B cell (primary cell): ENCODE data around the gene SYN1. TPM values are rescaled to one million over a fixed set of nuclear protein-coding genes. Genes with fewer than 3 reads are reported as not detected.

Experiments
- ATAC-seq: fragments of 200-7000 bp; cut with Tn5 transposase; one replicate; pipeline ENCODE4 v1.10.0; 2021; ENCODE audit warnings: low read depth, mild to moderate bottlenecking, moderate number of reproducible peaks, moderate library complexity
- CTCF ChIA-PET: fragments of 350-600 bp; sonication (Branson Sonifier 250); formaldehyde crosslinking; loops from one replicate; lab custom pipeline; 2021; ENCODE audit warnings: antibody characterized with exemption, inconsistent platforms; lab: Charles Lee
- POLR2A ChIA-PET: fragments of 350-600 bp; sonication (Branson Sonifier 250); formaldehyde crosslinking; loops from one replicate; lab custom pipeline; 2021; ENCODE audit warnings: antibody characterized with exemption; lab: Charles Lee
- DNase-seq: peaks from one replicate; pipeline ENCODE4 v3.0.0; 2013
- H2AFZ ChIP-seq: 2 replicates; pipeline ENCODE4 v1.6.1; 2012; ENCODE audit warnings: mild to moderate bottlenecking, low read depth, low read length; ENCODE audit not compliant: insufficient read depth, poor library complexity, severe bottlenecking
- H3K27ac ChIP-seq, 2 donors: 1 replicate in 1 of 2; 2 replicates in 1 of 2; pipeline ENCODE4 v1.5.1; 2012 to 2013; ENCODE audit warnings: low read length in 2 of 2, mild to moderate bottlenecking in 2 of 2, moderate library complexity in 1 of 2
- H3K27me3 ChIP-seq, 4 experiments: fragments of 200-600 bp in 1 of 4; sonication (generic) in 1 of 4; replicated peaks in 1 of 4; 1 replicate in 2 of 4; 2 replicates in 2 of 4; pipeline versions ENCODE4 v1.6.1 to v1.7.0; 2013 to 2016; ENCODE audit warnings: low read length in 3 of 4, mild to moderate bottlenecking in 2 of 4, mixed read lengths in 1 of 4, moderate library complexity in 1 of 4; ENCODE audit not compliant: insufficient read depth in 4 of 4, control insufficient read depth in 3 of 4; ENCODE audit errors: control extremely low read depth in 1 of 4
- H3K36me3 ChIP-seq, 2 experiments: replicated peaks in 1 of 2; 1 replicate in 1 of 2; 2 replicates in 1 of 2; pipeline versions ENCODE4 v1.6.1 to v1.7.1; 2013; ENCODE audit warnings: low read length in 1 of 2; ENCODE audit not compliant: insufficient read depth in 2 of 2, control insufficient read depth in 1 of 2; ENCODE audit errors: control extremely low read depth in 1 of 2, extremely low read depth in 1 of 2
- H3K4me1 ChIP-seq, 2 donors: fragments of 200-600 bp in 1 of 2; sonication (generic) in 1 of 2; 1 replicate in 1 of 2; 2 replicates in 1 of 2; pipeline versions ENCODE4 v1.5.1 to v1.6.1; 2013 to 2017; ENCODE audit warnings: low read length in 2 of 2; ENCODE audit not compliant: control insufficient read depth in 2 of 2, insufficient read depth in 2 of 2
- H3K4me2 ChIP-seq: replicated peaks from 2 replicates; pipeline ENCODE3; 2012; ENCODE audit warnings: mild to moderate bottlenecking, low read depth, low read length; ENCODE audit not compliant: poor library complexity, severe bottlenecking
- H3K4me3 ChIP-seq, 5 experiments: fragments of 200-600 bp in 1 of 5; sonication (generic) in 1 of 5; 1 replicate in 3 of 5; 2 replicates in 2 of 5; pipeline versions ENCODE4 v1.5.1 to v1.7.0; 2011 to 2016; ENCODE audit warnings: low read length in 4 of 5, mild to moderate bottlenecking in 4 of 5, low read depth in 2 of 5, control low read depth in 1 of 5, moderate library complexity in 1 of 5; ENCODE audit not compliant: insufficient read depth in 1 of 5; ENCODE audit errors: control extremely low read depth in 1 of 5, extremely low read depth in 1 of 5
- H3K79me2 ChIP-seq: fragments of 200-600 bp; sonication (generic); one replicate; pipeline ENCODE4 v1.6.0; 2016; ENCODE audit warnings: low read length; ENCODE audit not compliant: control insufficient read depth, insufficient read depth
- H3K9ac ChIP-seq: fragments of 200-600 bp; sonication (generic); 2 replicates; pipeline ENCODE4 v1.6.1; 2017; ENCODE audit warnings: mild to moderate bottlenecking, low read length, moderate library complexity
- H3K9me3 ChIP-seq, 3 donors: one replicate each; pipeline versions ENCODE4 v1.6.1 to v1.7.1; 2013; ENCODE audit warnings: low read length in 2 of 3; ENCODE audit not compliant: control insufficient read depth in 2 of 3, insufficient read depth in 1 of 3; ENCODE audit errors: control extremely low read depth in 1 of 3
- H4K20me1 ChIP-seq: 2 replicates; pipeline ENCODE4 v1.6.0; 2012; ENCODE audit warnings: mild to moderate bottlenecking, low read length; ENCODE audit not compliant: insufficient read depth, control insufficient read depth, poor library complexity, severe bottlenecking
- H3K27ac Mint-ChIP-seq: one replicate; pipeline ENCODE4 v1.8.0; 2021; ENCODE audit warnings: mixed read lengths
- H3K27me3 Mint-ChIP-seq: one replicate; pipeline ENCODE4 v1.8.0; 2021; ENCODE audit warnings: mixed read lengths
- H3K4me1 Mint-ChIP-seq: one replicate; pipeline ENCODE4 v1.8.0; 2021; ENCODE audit warnings: mixed read lengths
- H3K4me3 Mint-ChIP-seq: one replicate; pipeline ENCODE4 v1.8.0; 2021; ENCODE audit warnings: mixed read lengths
- H3K9me3 Mint-ChIP-seq: one replicate; pipeline ENCODE4 v1.8.0; 2022; ENCODE audit warnings: mixed read lengths; ENCODE audit not compliant: insufficient read depth
- EZH2 ChIP-seq: IDR thresholded peaks from 2 replicates; pipeline ENCODE4 v1.6.1; 2012; ENCODE audit warnings: borderline replicate concordance, low read depth, mild to moderate bottlenecking, moderate library complexity, low read length; ENCODE audit not compliant: insufficient read depth, poor library complexity, severe bottlenecking
- WGBS: methylation state at CpG from one replicate; pipeline ENCODE4 v1.1.5; 2013; ENCODE audit warnings: missing lambda C conversion rate; ENCODE audit not compliant: insufficient coverage; 5-methylcytosine and 5-hydroxymethylcytosine counted together
- intact Hi-C: fragments of 100-400 bp; cut with micrococcal nuclease; formaldehyde crosslinking; loops from one replicate; pipeline ENCODE4 v1.10.0; 2022
- polyA plus RNA-seq: library from polyadenylated mRNA; depleted of rRNA; stranded (reverse); fragments of >200 nt; gene quantifications from 2 replicates; pipeline ENCODE4 v1.2.3, GENCODE V29; 2012
- total RNA-seq, 2 donors: library from RNA; stranded (reverse); fragments of 120-200 nt in 1 of 2; gene quantifications; 1 replicate in 1 of 2; 2 replicates in 1 of 2; pipeline versions ENCODE4 v1.2.3 to v1.2.4, GENCODE V29; 2013 to 2022
- TF ChIP-seq, protein P1 (sequence below): fragments of 200-600 bp; IDR thresholded peaks from one replicate; pipeline ENCODE4 v1.8.0; 2022; ENCODE audit warnings: antibody characterized with exemption, mild to moderate bottlenecking

The SYN1 gene
- total and polyA plus RNA-seq, 2 donors (not counting 1 experiment from before 2014, with no cell fraction given) = not detected

DNA sequence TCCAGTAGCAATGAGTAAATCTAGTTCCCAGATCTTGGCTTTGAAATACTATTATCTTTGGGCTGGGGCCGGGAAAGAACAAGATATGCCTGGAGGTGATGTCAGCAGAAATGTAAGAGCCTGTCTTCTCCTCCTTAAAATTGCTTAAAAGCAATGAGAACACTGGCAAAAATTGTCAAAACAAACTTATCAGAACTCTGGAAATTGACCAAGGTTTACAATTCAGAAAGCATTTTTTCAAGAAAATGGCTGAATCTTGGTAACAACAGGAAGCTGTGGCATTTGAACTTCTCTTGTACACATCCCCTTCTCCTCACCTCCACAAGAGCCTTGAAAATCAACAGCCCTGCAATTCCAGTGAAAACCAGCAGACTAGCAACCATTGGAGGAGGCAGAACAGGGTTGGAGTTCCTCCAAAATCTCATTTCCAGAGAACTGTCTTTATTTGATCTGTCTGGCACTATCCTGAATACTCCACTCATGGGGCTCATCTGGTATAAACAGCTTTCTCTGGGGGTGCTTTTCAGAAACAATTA, 23.9 kb downstream of the SYN1 start:
- Mint-ChIP-seq H3K4me1 (no peaks in the 10 kb centered on the region), H3K9me3 (peaks cover 10% of the 10 kb centered on the region), H3K27ac (no peak overlapping the region), H3K27me3 (peaks cover 10% of the 10 kb centered on the region), H3K4me3 (no peak overlapping the region)
- H3K79me2 ChIP-seq = no peaks in the 10 kb centered on the region
- H3K9me3 ChIP-seq = peaks cover 0 to 8% (median 5%) of the 10 kb centered on the region in 3 donors
- no peak for DNase-seq
- H2AFZ ChIP-seq = no peak overlapping the region
- H3K36me3 ChIP-seq = no peaks in the 10 kb centered on the region
- ChIA-PET CTCF (no interaction called here), POLR2A (no interaction called here)
- no peaks in the 10 kb centered on the region for H3K4me1 ChIP-seq
- H3K4me2 ChIP-seq = no peak overlapping the region
- no CpG with 5 or more reads among the region's 1 CpG for WGBS
- intact Hi-C loops = no loop called here
- H3K27ac ChIP-seq = no peak overlapping the region
- ATAC-seq = no peak
- H3K27me3 ChIP-seq = no peaks in the 10 kb centered on the region
- H3K9ac ChIP-seq = no peak overlapping the region
- H3K4me3 ChIP-seq = no peak overlapping the region
- TF ChIP-seq, protein P1, sequence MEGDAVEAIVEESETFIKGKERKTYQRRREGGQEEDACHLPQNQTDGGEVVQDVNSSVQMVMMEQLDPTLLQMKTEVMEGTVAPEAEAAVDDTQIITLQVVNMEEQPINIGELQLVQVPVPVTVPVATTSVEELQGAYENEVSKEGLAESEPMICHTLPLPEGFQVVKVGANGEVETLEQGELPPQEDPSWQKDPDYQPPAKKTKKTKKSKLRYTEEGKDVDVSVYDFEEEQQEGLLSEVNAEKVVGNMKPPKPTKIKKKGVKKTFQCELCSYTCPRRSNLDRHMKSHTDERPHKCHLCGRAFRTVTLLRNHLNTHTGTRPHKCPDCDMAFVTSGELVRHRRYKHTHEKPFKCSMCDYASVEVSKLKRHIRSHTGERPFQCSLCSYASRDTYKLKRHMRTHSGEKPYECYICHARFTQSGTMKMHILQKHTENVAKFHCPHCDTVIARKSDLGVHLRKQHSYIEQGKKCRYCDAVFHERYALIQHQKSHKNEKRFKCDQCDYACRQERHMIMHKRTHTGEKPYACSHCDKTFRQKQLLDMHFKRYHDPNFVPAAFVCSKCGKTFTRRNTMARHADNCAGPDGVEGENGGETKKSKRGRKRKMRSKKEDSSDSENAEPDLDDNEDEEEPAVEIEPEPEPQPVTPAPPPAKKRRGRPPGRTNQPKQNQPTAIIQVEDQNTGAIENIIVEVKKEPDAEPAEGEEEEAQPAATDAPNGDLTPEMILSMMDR = no peak
- no peak for TF ChIP-seq EZH2
- no peaks in the 10 kb centered on the region for H4K20me1 ChIP-seq

DNA sequence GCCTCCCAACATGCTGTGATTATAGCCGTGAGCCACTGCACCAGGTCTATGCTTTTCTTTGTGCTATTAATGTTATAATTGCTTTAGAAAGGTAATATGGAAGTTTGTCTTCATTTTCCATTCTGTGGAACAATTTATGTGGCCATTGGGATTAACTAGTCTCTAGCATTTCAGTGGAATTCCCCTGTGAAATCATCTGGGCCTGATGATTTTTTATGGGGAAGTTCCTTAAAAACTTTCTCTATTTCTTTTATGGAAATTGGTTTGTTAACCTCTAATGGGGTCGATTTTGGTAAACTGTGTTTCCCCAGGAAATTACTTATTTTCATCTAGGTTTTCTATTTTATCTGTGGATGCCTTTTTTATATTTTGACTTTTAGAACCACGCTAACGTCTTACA, 26.1 kb downstream of the SYN1 start:
- intact Hi-C loops = no loop called here
- H3K79me2 ChIP-seq = no peaks in the 10 kb centered on the region
- peaks cover 10% of the 10 kb centered on the region for H3K27me3 Mint-ChIP-seq
- no peaks in the 10 kb centered on the region for H4K20me1 ChIP-seq
- H3K27ac ChIP-seq = no peak overlapping the region
- no peak overlapping the region for H3K4me2 ChIP-seq
- no peaks in the 10 kb centered on the region for H3K4me1 Mint-ChIP-seq
- peaks cover 0 to 5% (median 5%) of the 10 kb centered on the region in 3 donors for H3K9me3 ChIP-seq
- no peaks in the 10 kb centered on the region for H3K4me1 ChIP-seq
- H3K27me3 ChIP-seq = no peaks in the 10 kb centered on the region
- H3K4me3 ChIP-seq = no peak overlapping the region
- no peak overlapping the region for H2AFZ ChIP-seq
- no peak overlapping the region for H3K27ac Mint-ChIP-seq
- DNase-seq (no peak), ATAC-seq (no peak)
- peaks cover 10% of the 10 kb centered on the region for H3K9me3 Mint-ChIP-seq
- ChIA-PET CTCF (no interaction called here), POLR2A (no interaction called here)
- no peaks in the 10 kb centered on the region for H3K36me3 ChIP-seq
- no peak overlapping the region for H3K9ac ChIP-seq
- WGBS = no CpG with 5 or more reads among the region's 4 CpGs
- TF ChIP-seq EZH2 = no peak
- TF ChIP-seq, protein P1 = no peak
- no peak overlapping the region for H3K4me3 Mint-ChIP-seq
